ENCODE measurements around the gene ETV6.

The ETV6 gene

DNA sequence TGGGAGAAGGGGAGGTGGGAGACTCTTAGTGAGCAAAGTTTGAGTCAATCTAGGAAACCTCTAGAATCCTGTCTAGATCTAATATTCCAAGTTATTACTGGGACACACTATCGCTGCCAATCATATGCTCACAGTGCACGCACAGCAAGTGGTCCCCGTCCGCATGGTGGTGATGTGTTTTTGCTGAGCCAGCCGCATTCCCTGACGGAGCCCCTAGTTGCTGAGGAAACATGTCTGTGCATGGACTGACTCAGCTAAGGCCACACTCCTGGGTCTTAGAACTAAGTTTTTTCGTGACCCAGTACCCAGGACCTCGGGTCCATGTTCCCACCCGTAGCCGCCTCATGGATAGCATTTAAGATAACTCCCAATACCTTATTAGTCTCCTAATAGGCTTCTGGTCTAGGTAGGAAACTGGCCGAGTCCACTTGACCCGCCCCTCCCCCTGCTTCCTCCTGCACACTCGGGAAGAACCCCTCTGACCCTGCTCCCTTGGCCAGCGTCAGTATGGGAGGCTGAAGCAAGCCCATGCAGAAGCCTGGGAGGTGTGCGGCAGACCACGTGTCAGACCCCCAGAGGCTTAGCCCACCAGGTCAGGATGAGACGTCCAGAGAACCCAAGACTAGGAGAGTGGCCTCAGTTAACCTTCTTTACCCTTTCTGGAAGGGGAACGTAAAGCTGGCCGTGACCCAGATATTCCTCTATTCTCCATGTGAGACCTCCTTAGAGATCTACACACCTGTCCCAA, 200.5 kb downstream of the ETV6 start:
- TF ChIP-seq TAF1 (IDR thresholded peaks at IDR 0.05; ENCODE audit: borderline replicate concordance, insufficient read depth, low read length) (no peak), POLR2AphosphoS5 (IDR thresholded peaks at IDR 0.05; ENCODE audit: low read depth, low read length) (no peak), SIN3A (IDR thresholded peaks at IDR 0.05; ENCODE audit: borderline replicate concordance, insufficient read depth, low read length) (no peak), REST (IDR thresholded peaks at IDR 0.05; ENCODE audit: insufficient read depth in 1 of 2, low read depth in 2 of 2, low read length in 2 of 2) (no peak), FOXP2 (optimal IDR thresholded peaks at IDR 0.05; ENCODE audit: borderline replicate concordance, extremely low read depth, extremely low read length, insufficient read depth) (no peak)

- no peak for TF ChIP-seq TAF1 (IDR thresholded peaks at IDR 0.05; ENCODE audit: borderline replicate concordance, insufficient read depth, low read length)
- TF ChIP-seq POLR2AphosphoS5 (IDR thresholded peaks at IDR 0.05; ENCODE audit: low read depth, low read length): no peak
- no peak for TF ChIP-seq REST (IDR thresholded peaks at IDR 0.05; ENCODE audit: insufficient read depth in 1 of 2, low read depth in 2 of 2, low read length in 2 of 2)
- TF ChIP-seq SIN3A (IDR thresholded peaks at IDR 0.05; ENCODE audit: borderline replicate concordance, insufficient read depth, low read length): no peak
- no peak for TF ChIP-seq FOXP2 (optimal IDR thresholded peaks at IDR 0.05; ENCODE audit: borderline replicate concordance, extremely low read depth, extremely low read length, insufficient read depth)
Measured at GRCh38 chr12:11853126-11853525, 203.7 kb downstream of the ETV6 start.

GRCh38 chr12:11854011-11854499, 204.6 kb downstream of the ETV6 start:
- no peak for TF ChIP-seq POLR2AphosphoS5 (IDR thresholded peaks at IDR 0.05; ENCODE audit: low read depth, low read length)
- no peak for TF ChIP-seq SIN3A (IDR thresholded peaks at IDR 0.05; ENCODE audit: borderline replicate concordance, insufficient read depth, low read length)
- no peak for TF ChIP-seq FOXP2 (optimal IDR thresholded peaks at IDR 0.05; ENCODE audit: borderline replicate concordance, extremely low read depth, extremely low read length, insufficient read depth)
- no peak for TF ChIP-seq REST (IDR thresholded peaks at IDR 0.05; ENCODE audit: insufficient read depth in 1 of 2, low read depth in 2 of 2, low read length in 2 of 2)
- no peak for TF ChIP-seq TAF1 (IDR thresholded peaks at IDR 0.05; ENCODE audit: borderline replicate concordance, insufficient read depth, low read length)

DNA sequence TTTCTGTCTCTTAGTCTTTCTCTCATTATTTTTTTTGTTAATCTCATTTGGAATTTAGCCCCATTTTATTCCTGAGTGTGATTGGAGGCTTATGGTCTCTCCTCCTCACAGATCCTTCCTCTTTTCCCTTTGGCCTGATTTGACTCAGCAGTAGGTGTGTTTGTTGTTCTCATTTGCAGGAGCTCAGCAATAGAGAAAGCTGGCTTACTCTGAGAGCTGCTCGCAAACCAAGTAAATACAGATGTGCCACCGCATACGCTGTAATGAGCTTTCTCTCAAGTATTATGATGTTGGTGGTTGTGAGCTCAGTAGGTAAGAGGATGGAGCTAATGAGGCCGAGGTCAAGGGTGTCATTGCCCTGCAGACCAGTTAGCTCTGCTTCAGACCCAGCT, 206.5 kb downstream of the ETV6 start:
- no peak for TF ChIP-seq SIN3A (IDR thresholded peaks at IDR 0.05; ENCODE audit: borderline replicate concordance, insufficient read depth, low read length)
- no peak for TF ChIP-seq POLR2AphosphoS5 (IDR thresholded peaks at IDR 0.05; ENCODE audit: low read depth, low read length)
- TF ChIP-seq TAF1 (IDR thresholded peaks at IDR 0.05; ENCODE audit: borderline replicate concordance, insufficient read depth, low read length): no peak
- no peak for TF ChIP-seq REST (IDR thresholded peaks at IDR 0.05; ENCODE audit: insufficient read depth in 1 of 2, low read depth in 2 of 2, low read length in 2 of 2)
- no peak for TF ChIP-seq FOXP2 (optimal IDR thresholded peaks at IDR 0.05; ENCODE audit: borderline replicate concordance, extremely low read depth, extremely low read length, insufficient read depth)
